Neutrophil (primary cell): ENCODE results near the gene LTB4R.

Experiments
- H3K27ac ChIP-seq: fragments of 200-600 bp; sonication (generic); 2 replicates; pipeline ENCODE4 v1.5.1; 2016; ENCODE audit warnings: mild to moderate bottlenecking, moderate library complexity
- H3K27me3 ChIP-seq: fragments of 200-600 bp; sonication (generic); 2 replicates; pipeline ENCODE4 v1.6.0; 2016; ENCODE audit warnings: mild to moderate bottlenecking
- H3K36me3 ChIP-seq: fragments of 200-600 bp; sonication (generic); 2 replicates; pipeline ENCODE4 v1.5.1; 2017
- H3K4me1 ChIP-seq, 2 experiments: fragments of 200-600 bp in 1 of 2; sonication (generic) in 1 of 2; 1 replicate in 1 of 2; 2 replicates in 1 of 2; pipeline versions ENCODE4 v1.5.1 to v1.6.1; 2013 to 2016; ENCODE audit warnings: low read depth in 1 of 2, low read length in 1 of 2, mild to moderate bottlenecking in 1 of 2, moderate library complexity in 1 of 2; ENCODE audit not compliant: control insufficient read depth in 1 of 2, insufficient read depth in 1 of 2
- H3K4me3 ChIP-seq, 2 experiments: fragments of 200-600 bp in 1 of 2; sonication (generic) in 1 of 2; 1 replicate in 1 of 2; 2 replicates in 1 of 2; pipeline ENCODE4 v1.5.1; 2013 to 2016; ENCODE audit warnings: low read depth in 1 of 2, low read length in 1 of 2, mild to moderate bottlenecking in 1 of 2, moderate library complexity in 1 of 2
- H3K9me3 ChIP-seq: fragments of 200-600 bp; sonication (generic); 2 replicates; pipeline ENCODE4 v1.5.1; 2016
- CTCF ChIP-seq: fragments of 200-600 bp; sonication (generic); IDR thresholded peaks from 2 replicates; pipeline ENCODE4 v1.5.1; 2016; ENCODE audit warnings: antibody characterized with exemption

LTB4R gene

GRCh38 chr14:24299255-24300191 lies 11.8 kb upstream of the LTB4R start, which contains the start of the genes DHRS1 and NOP9:
Gene DHRS1, minus strand, starts transcription at chr14:24299780. Its CDS starts 674 bp downstream, at chr14:24299106.
Gene NOP9, plus strand, starts transcription at chr14:24299850. Its CDS starts 105 bp downstream, at chr14:24299955.
- H3K27ac ChIP-seq, result peak within 1 kb of the TSS; percentile 87
- H3K9me3 ChIP-seq, result no peaks in the 10 kb centered on the region
- peaks cover 42 to 49% of the 10 kb centered on the region in 2 experiments for H3K4me1 ChIP-seq
- peak within 1 kb of the TSS; percentile 88 to 91 for H3K4me3 ChIP-seq
- no peaks in the 10 kb centered on the region for H3K27me3 ChIP-seq
- peaks cover 34% of the 10 kb centered on the region for H3K36me3 ChIP-seq
- TF ChIP-seq CTCF, result peak; percentile 54

GRCh38 chr14:24300326-24300980 lies 10.8 kb upstream of the LTB4R start:
- peak overlapping the region; percentile 88 to 91 for H3K4me3 ChIP-seq
- H3K4me1 ChIP-seq, result peaks cover 42 to 49% of the 10 kb centered on the region in 2 experiments
- H3K9me3 ChIP-seq, result no peaks in the 10 kb centered on the region
- H3K27me3 ChIP-seq, result no peaks in the 10 kb centered on the region
- H3K36me3 ChIP-seq, result peaks cover 37% of the 10 kb centered on the region
- H3K27ac ChIP-seq, result peak overlapping the region; percentile 87
- no peak for TF ChIP-seq CTCF

- Histone ChIP-seq H3K27ac (peak overlapping the region; percentile 9), H3K27me3 (no peaks in the 10 kb centered on the region), H3K36me3 (peaks cover 48% of the 10 kb centered on the region), H3K9me3 (no peaks in the 10 kb centered on the region), H3K4me3 (no peak overlapping the region), H3K4me1 (peaks cover 32 to 41% of the 10 kb centered on the region in 2 experiments)
- TF ChIP-seq CTCF, result no peak
Observed at GRCh38 chr14:24304019-24304387, 7.3 kb upstream of the LTB4R start.

- Histone ChIP-seq H3K27me3 (no peaks in the 10 kb centered on the region), H3K27ac (peak overlapping the region; percentile 97), H3K36me3 (peaks cover 48% of the 10 kb centered on the region), H3K4me3 (no peak overlapping the region), H3K9me3 (no peaks in the 10 kb centered on the region), H3K4me1 (peaks cover 45 to 50% of the 10 kb centered on the region in 2 experiments)
- TF ChIP-seq CTCF, result no peak
Observed at GRCh38 chr14:24307156-24307574, 4.1 kb upstream of the LTB4R start.

GRCh38 chr14:24307575-24308341 lies 3.5 kb upstream of the LTB4R start, which contains the start of gene CIDEB:
Gene CIDEB, minus strand, starts transcription at chr14:24307977. Its CDS starts 119 bp downstream, at chr14:24307858.
- H3K4me3 ChIP-seq, result peak within 1 kb of the TSS in 1 of 2 experiments; percentile 86
- H3K9me3 ChIP-seq, result no peaks in the 10 kb centered on the region
- no peaks in the 10 kb centered on the region for H3K27me3 ChIP-seq
- peaks cover 51 to 56% of the 10 kb centered on the region in 2 experiments for H3K4me1 ChIP-seq
- peaks cover 47% of the 10 kb centered on the region for H3K36me3 ChIP-seq
- peak; percentile 97 for TF ChIP-seq CTCF
- H3K27ac ChIP-seq, result peak within 1 kb of the TSS; percentile 97
